Psoas muscle (tissue), 8 donors: ENCODE data around the gene FTO. TPM values are rescaled to one million over a fixed set of nuclear protein-coding genes. Genes with fewer than 3 reads are reported as not detected.

Experiments
- ATAC-seq, 4 donors: fragments of 200-7000 bp; cut with Tn5 transposase; one replicate each; pipeline ENCODE4 v1.9.1; 2020; ENCODE audit warnings: moderate library complexity in 3 of 4, mild to moderate bottlenecking in 2 of 4
- DNase-seq, 2 donors: peaks; one replicate each; pipeline ENCODE4 v3.0.0-alpha.2; 2020
- H3K27ac ChIP-seq: fragments of 200-600 bp; one replicate; pipeline ENCODE4 v1.8.0; 2022
- H3K27me3 ChIP-seq, 3 donors: fragments of 200-600 bp in 1 of 3; one replicate each; pipeline versions ENCODE4 v1.6.1 to v1.8.0; 2013 to 2022; ENCODE audit warnings: low read length in 2 of 3, mild to moderate bottlenecking in 2 of 3, moderate library complexity in 1 of 3; ENCODE audit not compliant: insufficient read depth in 3 of 3
- H3K36me3 ChIP-seq, 2 donors: fragments of 200-600 bp in 1 of 2; one replicate each; pipeline versions ENCODE4 v1.6.1 to v1.8.0; 2013 to 2022; ENCODE audit warnings: low read depth in 1 of 2, mild to moderate bottlenecking in 1 of 2, moderate library complexity in 1 of 2; ENCODE audit not compliant: insufficient read depth in 1 of 2
- H3K4me1 ChIP-seq: fragments of 200-600 bp; one replicate; pipeline ENCODE4 v1.8.0; 2022
- H3K4me3 ChIP-seq: fragments of 200-600 bp; one replicate; pipeline ENCODE4 v1.8.0; 2022; ENCODE audit warnings: mild to moderate bottlenecking
- H3K9me3 ChIP-seq: fragments of 200-600 bp; one replicate; pipeline ENCODE4 v1.8.0; 2022
- WGBS, 3 donors: extraction: QIAGEN DNeasy Blood & Tissue Kit; methylation state at CpG; one replicate each; pipeline versions ENCODE4 v1.1.6 to v1.1.7; 2013; 5-methylcytosine and 5-hydroxymethylcytosine counted together
- intact Hi-C, 2 donors: fragments of 100-400 bp; cut with DNase I; formaldehyde crosslinking; loops; one replicate each; pipeline versions ENCODE4 v1.11.0 to v1.14.2; 2022
- polyA plus RNA-seq, 3 donors: library from polyadenylated mRNA; stranded (reverse); fragments of 200-250 nt; gene quantifications; one replicate each; pipeline ENCODE4 v1.2.3, GENCODE V29; 2013
- total RNA-seq, 4 donors: library from RNA; stranded (reverse); fragmentation: NEBNext Ultra II Directional in 2 of 4; extraction: Animal tissue kit (Norgen Biotek cat#: 25700) in 2 of 4; gene quantifications; one replicate each; pipeline versions ENCODE4 v1.2.1 to v1.2.4, GENCODE V29; 2021 to 2023
- TF ChIP-seq, protein P1 (sequence below): fragments of 200-600 bp; IDR thresholded peaks from one replicate; pipeline ENCODE4 v1.8.0; 2022; ENCODE audit warnings: antibody characterized with exemption
- donor health status: healthy with polysubstance abuse.
- donor health status: DM: no; HTN: no; CAD: no; lungs with moderate emphysema.
- donor health status: Bipolar disorder and iron deficiency.
- donor health status: healthy.
- donor health status: DM: yes; HTN: yes; CAD: no.
- donor health status: DM: no; HTN: no; CAD: no.
- donor health status: DM: no; HTN: no; CAD: no.
- donor health status: DM: yes; HTN: yes; CAD: no.

Gene FTO
- total and polyA plus RNA-seq, 7 donors: 14.2 to 67.6 (median 47.4) TPM

GRCh38 chr16:54060599-54061421 is 356.9 kb downstream of the FTO start:
- intact Hi-C loops: loop anchor here in 1 of 2 donors (5.0 kb wide), 1 partner anchor 64 kb away; no protein-coding TSS in a partner anchor
- H3K9me3 ChIP-seq: no peaks in the 10 kb centered on the region
- TF ChIP-seq, protein P1, sequence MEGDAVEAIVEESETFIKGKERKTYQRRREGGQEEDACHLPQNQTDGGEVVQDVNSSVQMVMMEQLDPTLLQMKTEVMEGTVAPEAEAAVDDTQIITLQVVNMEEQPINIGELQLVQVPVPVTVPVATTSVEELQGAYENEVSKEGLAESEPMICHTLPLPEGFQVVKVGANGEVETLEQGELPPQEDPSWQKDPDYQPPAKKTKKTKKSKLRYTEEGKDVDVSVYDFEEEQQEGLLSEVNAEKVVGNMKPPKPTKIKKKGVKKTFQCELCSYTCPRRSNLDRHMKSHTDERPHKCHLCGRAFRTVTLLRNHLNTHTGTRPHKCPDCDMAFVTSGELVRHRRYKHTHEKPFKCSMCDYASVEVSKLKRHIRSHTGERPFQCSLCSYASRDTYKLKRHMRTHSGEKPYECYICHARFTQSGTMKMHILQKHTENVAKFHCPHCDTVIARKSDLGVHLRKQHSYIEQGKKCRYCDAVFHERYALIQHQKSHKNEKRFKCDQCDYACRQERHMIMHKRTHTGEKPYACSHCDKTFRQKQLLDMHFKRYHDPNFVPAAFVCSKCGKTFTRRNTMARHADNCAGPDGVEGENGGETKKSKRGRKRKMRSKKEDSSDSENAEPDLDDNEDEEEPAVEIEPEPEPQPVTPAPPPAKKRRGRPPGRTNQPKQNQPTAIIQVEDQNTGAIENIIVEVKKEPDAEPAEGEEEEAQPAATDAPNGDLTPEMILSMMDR: no peak
- H3K4me1 ChIP-seq: no peaks in the 10 kb centered on the region
- no peaks in the 10 kb centered on the region for H3K27me3 ChIP-seq
- H3K36me3 ChIP-seq: no peaks in the 10 kb centered on the region
- no peak overlapping the region for H3K4me3 ChIP-seq
- no peak for DNase-seq
- WGBS, 3 donors: 84 to 91% (median 89%) methylated on average over 10 of the region's 10 CpGs
- no peak overlapping the region for H3K27ac ChIP-seq
- ATAC-seq: no peak

GRCh38 chr16:54061454-54061853 is 357.5 kb downstream of the FTO start:
- Histone ChIP-seq H3K27ac (no peak overlapping the region), H3K27me3 (no peaks in the 10 kb centered on the region), H3K9me3 (no peaks in the 10 kb centered on the region), H3K36me3 (no peaks in the 10 kb centered on the region), H3K4me3 (no peak overlapping the region), H3K4me1 (peaks cover 6% of the 10 kb centered on the region)
- intact Hi-C loops: loop anchor here in 1 of 2 donors (5.0 kb wide), 1 partner anchor 64 kb away; no protein-coding TSS in a partner anchor
- no peak for ATAC-seq
- DNase-seq: no peak
- TF ChIP-seq, protein P1: no peak
- WGBS, 3 donors: 89 to 92% (median 90%) methylated on average over 6 of the region's 6 CpGs

GRCh38 chr16:54062361-54063278 is 358.7 kb downstream of the FTO start:
- H3K9me3 ChIP-seq: no peaks in the 10 kb centered on the region
- ATAC-seq (no peak), DNase-seq (no peak)
- TF ChIP-seq, protein P1: no peak
- WGBS, 3 donors: 83 to 84% (median 83%) methylated on average over 13 of the region's 13 CpGs
- H3K4me3 ChIP-seq: no peak overlapping the region
- intact Hi-C loops: loop anchor here in 1 of 2 donors (5.0 kb wide), 1 partner anchor 65 kb away; no protein-coding TSS in a partner anchor
- no peaks in the 10 kb centered on the region for H3K27me3 ChIP-seq
- H3K4me1 ChIP-seq: peaks cover 16% of the 10 kb centered on the region
- H3K36me3 ChIP-seq: no peaks in the 10 kb centered on the region
- no peak overlapping the region for H3K27ac ChIP-seq

DNA sequence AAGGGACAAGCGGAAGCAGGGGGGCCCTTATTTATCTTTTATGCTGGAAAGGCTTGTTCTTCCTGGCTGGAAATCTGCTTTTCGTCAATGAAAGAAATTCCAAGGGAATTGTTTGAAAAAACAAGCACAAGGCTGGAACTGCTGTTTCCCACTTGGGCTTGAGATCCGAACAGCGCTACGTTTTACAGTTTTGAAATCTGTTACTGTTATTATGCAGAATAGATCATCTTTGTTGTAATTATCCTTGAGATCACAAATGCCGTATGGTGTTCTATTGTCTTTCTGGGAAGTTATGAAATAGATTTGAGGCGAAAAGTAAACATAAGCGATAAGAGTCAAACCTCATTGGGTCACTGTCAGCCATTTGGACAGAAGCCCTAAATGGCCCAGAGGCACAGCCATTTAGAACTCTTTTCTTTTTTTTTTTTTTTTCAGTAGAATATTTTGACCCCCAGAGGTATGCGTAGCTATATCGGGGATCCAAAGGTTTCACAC is 359.4 kb downstream of the FTO start:
- H3K4me3 ChIP-seq: no peak overlapping the region
- intact Hi-C loops: loop anchor here in 1 of 2 donors (5.0 kb wide), 1 partner anchor 66 kb away; no protein-coding TSS in a partner anchor
- H3K4me1 ChIP-seq: peaks cover 18% of the 10 kb centered on the region
- TF ChIP-seq, protein P1: no peak
- no peaks in the 10 kb centered on the region for H3K27me3 ChIP-seq
- H3K27ac ChIP-seq: no peak overlapping the region
- H3K9me3 ChIP-seq: no peaks in the 10 kb centered on the region
- DNase-seq (no peak), ATAC-seq (no peak)
- H3K36me3 ChIP-seq: no peaks in the 10 kb centered on the region
- WGBS, 3 donors: 79 to 88% (median 85%) methylated on average over 10 of the region's 10 CpGs
